ENCODE measurements around the gene ZNF658. TPM values are rescaled to one million over a fixed set of nuclear protein-coding genes. Genes with fewer than 3 reads are reported as not detected.
"Not testable (repeated sequence)": the region's sequence is repeated elsewhere in the genome, so short reads cannot be mapped to it uniquely, and the experiment has no call there.

ZNF658 gene
- 1 to 10 TPM; 2.3 to 2.5 TPM for total RNA-seq

GRCh38 chr9:66900490-66901131, at the start of gene ZNF658:
TSS of gene ZNF658 (plus strand) at chr9:66900725. CDS start at chr9:66903562, 2,837 bp downstream.
- DNase-seq (peak; percentile 67 to 74), ATAC-seq (replicated peaks in 1 of 2) (peak; percentile 94 to 95)
- Mint-ChIP-seq H3K4me3 (peak within 1 kb of the TSS; percentile 92 to 93), H3K27ac (peak within 1 kb of the TSS; percentile 97)
- H3K4me1 Mint-ChIP-seq (ENCODE audit: low read depth); H3K36me3 Mint-ChIP-seq (ENCODE audit: insufficient read depth in 2 of 2); H3K27me3 Mint-ChIP-seq (ENCODE audit: low read depth); H3K9me3 Mint-ChIP-seq: not testable (repeated sequence)

GRCh38 chr9:66861732-66862131, 38.8 kb upstream of the ZNF658 start:
- H3K27me3 Mint-ChIP-seq (ENCODE audit: low read depth); H3K36me3 Mint-ChIP-seq (ENCODE audit: insufficient read depth in 2 of 2); H3K4me1 Mint-ChIP-seq (ENCODE audit: low read depth); ATAC-seq (replicated peaks in 1 of 2); DNase-seq; H3K9me3 Mint-ChIP-seq; H3K27ac Mint-ChIP-seq; H3K4me3 Mint-ChIP-seq: not testable (repeated sequence)

- not testable (repeated sequence) for H3K4me3 Mint-ChIP-seq; DNase-seq; H3K27ac Mint-ChIP-seq; H3K4me1 Mint-ChIP-seq (ENCODE audit: low read depth); H3K27me3 Mint-ChIP-seq (ENCODE audit: low read depth); H3K36me3 Mint-ChIP-seq (ENCODE audit: insufficient read depth in 2 of 2); H3K9me3 Mint-ChIP-seq; ATAC-seq (replicated peaks in 1 of 2)
These were observed 31.9 kb upstream of the ZNF658 start for GRCh38 chr9:66868660-66869059.

- H3K9me3 Mint-ChIP-seq; H3K4me3 Mint-ChIP-seq; DNase-seq; ATAC-seq (replicated peaks in 1 of 2); H3K27me3 Mint-ChIP-seq (ENCODE audit: low read depth); H3K27ac Mint-ChIP-seq; H3K36me3 Mint-ChIP-seq (ENCODE audit: insufficient read depth in 2 of 2); H3K4me1 Mint-ChIP-seq (ENCODE audit: low read depth): not testable (repeated sequence)
These were observed 19.9 kb upstream of the ZNF658 start for GRCh38 chr9:66880605-66881004.

- H3K4me1 Mint-ChIP-seq (ENCODE audit: low read depth); DNase-seq; H3K4me3 Mint-ChIP-seq; H3K27me3 Mint-ChIP-seq (ENCODE audit: low read depth); H3K27ac Mint-ChIP-seq; ATAC-seq (replicated peaks in 1 of 2); H3K9me3 Mint-ChIP-seq; H3K36me3 Mint-ChIP-seq (ENCODE audit: insufficient read depth in 2 of 2): not testable (repeated sequence)
These were observed 18.7 kb upstream of the ZNF658 start for GRCh38 chr9:66881847-66882246.

GRCh38 chr9:66890334-66890733, 10.2 kb upstream of the ZNF658 start:
- H3K4me1 Mint-ChIP-seq (ENCODE audit: low read depth); DNase-seq; ATAC-seq (replicated peaks in 1 of 2); H3K27ac Mint-ChIP-seq; H3K4me3 Mint-ChIP-seq; H3K27me3 Mint-ChIP-seq (ENCODE audit: low read depth); H3K36me3 Mint-ChIP-seq (ENCODE audit: insufficient read depth in 2 of 2); H3K9me3 Mint-ChIP-seq: not testable (repeated sequence)

GRCh38 chr9:66901141-66901540, 616 bp downstream of the ZNF658 start:
- ATAC-seq (replicated peaks in 1 of 2): peak; percentile 20 to 21
- not testable (repeated sequence) for H3K27ac Mint-ChIP-seq

GRCh38 chr9:66909560-66909959, 9.0 kb downstream of the ZNF658 start:
- H3K4me1 Mint-ChIP-seq (ENCODE audit: low read depth); H3K9me3 Mint-ChIP-seq; DNase-seq; H3K4me3 Mint-ChIP-seq; H3K36me3 Mint-ChIP-seq (ENCODE audit: insufficient read depth in 2 of 2); H3K27me3 Mint-ChIP-seq (ENCODE audit: low read depth); H3K27ac Mint-ChIP-seq; ATAC-seq (replicated peaks in 1 of 2): not testable (repeated sequence)

More at GRCh38 chr9:66901141-66901540, 616 bp downstream of the ZNF658 start:
- H3K36me3 Mint-ChIP-seq (ENCODE audit: insufficient read depth in 2 of 2); H3K4me1 Mint-ChIP-seq (ENCODE audit: low read depth); H3K27me3 Mint-ChIP-seq (ENCODE audit: low read depth); H3K9me3 Mint-ChIP-seq: not testable (repeated sequence)
- DNase-seq: peak in 1 of 2 donors; percentile 0
- peak overlapping the region; percentile 92 to 93 for H3K4me3 Mint-ChIP-seq

- H3K4me1 Mint-ChIP-seq (ENCODE audit: low read depth); H3K27me3 Mint-ChIP-seq (ENCODE audit: low read depth); H3K27ac Mint-ChIP-seq; H3K4me3 Mint-ChIP-seq; ATAC-seq (replicated peaks in 1 of 2); H3K36me3 Mint-ChIP-seq (ENCODE audit: insufficient read depth in 2 of 2); H3K9me3 Mint-ChIP-seq; DNase-seq: not testable (repeated sequence)
These were observed 19.5 kb downstream of the ZNF658 start for GRCh38 chr9:66920072-66920471.

- H3K4me3 Mint-ChIP-seq; H3K4me1 Mint-ChIP-seq (ENCODE audit: low read depth); H3K9me3 Mint-ChIP-seq; ATAC-seq (replicated peaks in 1 of 2); H3K27me3 Mint-ChIP-seq (ENCODE audit: low read depth); H3K27ac Mint-ChIP-seq; H3K36me3 Mint-ChIP-seq (ENCODE audit: insufficient read depth in 2 of 2); DNase-seq: not testable (repeated sequence)
These were observed 35.8 kb downstream of the ZNF658 start for GRCh38 chr9:66936194-66936870.

GRCh38 chr9:66937662-66938061, 37.1 kb downstream of the ZNF658 start:
- not testable (repeated sequence) for H3K9me3 Mint-ChIP-seq; H3K36me3 Mint-ChIP-seq (ENCODE audit: insufficient read depth in 2 of 2); ATAC-seq (replicated peaks in 1 of 2); H3K4me1 Mint-ChIP-seq (ENCODE audit: low read depth); H3K27me3 Mint-ChIP-seq (ENCODE audit: low read depth); H3K27ac Mint-ChIP-seq; H3K4me3 Mint-ChIP-seq; DNase-seq

- not testable (repeated sequence) for H3K4me1 Mint-ChIP-seq (ENCODE audit: low read depth); H3K9me3 Mint-ChIP-seq; H3K27me3 Mint-ChIP-seq (ENCODE audit: low read depth); H3K4me3 Mint-ChIP-seq; H3K36me3 Mint-ChIP-seq (ENCODE audit: insufficient read depth in 2 of 2); DNase-seq; H3K27ac Mint-ChIP-seq; ATAC-seq (replicated peaks in 1 of 2)
These were observed 37.8 kb downstream of the ZNF658 start for GRCh38 chr9:66938322-66938721.

GRCh38 chr9:66939878-66940830, 39.6 kb downstream of the ZNF658 start:
- DNase-seq; H3K9me3 Mint-ChIP-seq; H3K4me3 Mint-ChIP-seq; H3K27me3 Mint-ChIP-seq (ENCODE audit: low read depth); H3K36me3 Mint-ChIP-seq (ENCODE audit: insufficient read depth in 2 of 2); ATAC-seq (replicated peaks in 1 of 2); H3K4me1 Mint-ChIP-seq (ENCODE audit: low read depth); H3K27ac Mint-ChIP-seq: not testable (repeated sequence)

Data from activated T-cell treated with anti-CD3 and anti-CD28 coated beads, Interleukin-2, amount 50 U/mL, for 72 hours (primary cell).